PC-3 (cell line): Measurements from ENCODE around the gene DDX42.

Experiments used
- CTCF ChIP-seq: fragments of 300-600 bp; sonication (generic); conservative IDR thresholded peaks from 2 replicates; pipeline ENCODE4 v1.5.1; 2017; ENCODE audit warnings: antibody characterized with exemption, low read depth, mild to moderate bottlenecking, low read length
- EZH2 ChIP-seq: fragments of 300-600 bp; sonication (generic); IDR thresholded peaks from one replicate; pipeline ENCODE4 v1.6.1; 2017; ENCODE audit warnings: antibody characterized with exemption, mild to moderate bottlenecking, low read length; ENCODE audit not compliant: unreplicated experiment

- TF ChIP-seq CTCF (no peak), EZH2 (no peak)
Observed at GRCh38 chr17:63833026-63833740, 59.2 kb downstream of the DDX42 start.
